GM13976 (cell line): ENCODE results near the gene PORCN.

ENCODE experiments used
- DNase-seq: peaks from one replicate; pipeline ENCODE4 v3.0.0; 2012; ENCODE audit warnings: low spot score
- CTCF ChIP-seq: IDR thresholded peaks from 2 replicates; pipeline ENCODE4 v1.5.1; 2012; ENCODE audit warnings: borderline replicate concordance, mild to moderate bottlenecking; ENCODE audit not compliant: insufficient read depth; ENCODE audit errors: extremely low read depth, missing control alignments, control extremely low read depth
- in situ Hi-C: fragments of 300-500 bp; cut with MboI; formaldehyde crosslinking; loops from one replicate; pipeline ENCODE4 v1.12.0; 2022; ENCODE audit warnings: low sequenced_read_pairs, mixed read lengths, inconsistent platforms; ENCODE audit not compliant: unreplicated experiment

Gene PORCN

GRCh38 chrX:48531358-48531959, 22.7 kb downstream of the PORCN start:
- TF ChIP-seq CTCF, result no peak
- DNase-seq, result no peak
- in situ Hi-C loops, result no loop called here

DNA sequence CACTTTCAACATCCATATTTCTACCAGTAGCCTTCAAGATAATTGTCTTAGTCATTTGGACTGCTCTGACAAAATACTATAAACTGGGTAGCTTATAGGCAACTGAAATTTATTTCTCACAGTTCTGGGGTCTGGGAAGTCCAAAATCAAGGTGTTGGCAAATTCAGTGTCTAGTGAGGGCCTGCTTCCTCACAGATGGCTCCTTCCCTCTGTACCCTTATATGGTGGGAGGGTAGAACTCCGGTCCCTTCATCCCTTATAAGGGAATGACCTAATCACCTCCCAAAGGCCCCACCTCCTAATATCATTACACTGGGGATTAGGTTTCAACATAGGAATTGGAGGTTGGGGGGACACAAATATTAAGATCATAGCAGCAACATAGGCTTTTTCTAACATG, 23.4 kb downstream of the PORCN start:
- in situ Hi-C loops, result no loop called here
- TF ChIP-seq CTCF, result no peak
- no peak for DNase-seq

GRCh38 chrX:48533165-48533564, 24.4 kb downstream of the PORCN start:
- no peak for DNase-seq
- TF ChIP-seq CTCF, result no peak
- in situ Hi-C loops, result no loop called here

- TF ChIP-seq CTCF, result no peak
- in situ Hi-C loops, result no loop called here
- DNase-seq, result no peak
Observed at GRCh38 chrX:48538641-48539344, 30.0 kb downstream of the PORCN start.

DNA sequence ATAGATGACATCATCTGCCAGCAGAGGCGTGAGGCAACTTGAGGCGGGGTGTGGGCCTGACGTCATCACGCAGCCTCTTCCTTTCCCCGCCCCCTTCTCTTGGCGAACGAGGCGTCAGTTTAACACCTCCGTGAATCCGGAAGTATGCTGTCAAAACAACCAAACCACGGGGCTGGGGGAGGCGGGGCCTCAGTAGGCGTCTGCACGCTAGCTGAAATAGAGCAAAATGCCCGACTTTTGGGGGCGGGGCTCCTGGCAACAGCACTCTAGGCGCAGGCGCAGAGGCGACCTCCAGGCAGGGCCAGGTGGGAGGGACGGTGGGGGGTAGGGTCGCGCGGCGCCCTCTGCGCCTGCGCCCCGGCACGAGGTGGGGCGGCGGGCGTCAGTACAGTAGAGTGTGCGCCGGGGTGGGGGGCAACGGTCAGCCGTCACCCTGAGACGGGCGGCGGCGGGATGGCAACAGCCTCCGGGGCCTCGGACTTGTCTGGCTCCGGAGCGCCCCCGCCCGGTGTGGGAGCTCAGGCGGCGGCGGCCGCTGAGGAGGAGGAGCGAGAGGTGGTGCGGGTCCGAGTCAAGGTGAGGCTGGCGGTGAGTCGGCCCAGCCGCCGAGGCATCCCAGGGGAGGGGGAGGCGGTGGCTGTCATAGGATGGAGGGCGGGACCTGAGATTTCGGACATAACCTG, 30.7 kb downstream of the PORCN start, which contains the start of gene TBC1D25:
Gene TBC1D25 (plus strand): TSS at position 370 of the 683 bp plus-strand sequence. CDS start 84 bp downstream, at position 454.
- peak; percentile 89 for DNase-seq
- in situ Hi-C loops, result no loop called here
- peak; percentile 20 for TF ChIP-seq CTCF

GRCh38 chrX:48540028-48540375, 31.2 kb downstream of the PORCN start:
- in situ Hi-C loops, result no loop called here
- no peak for TF ChIP-seq CTCF
- peak; percentile 56 for DNase-seq
